COLO829 (cell line): ENCODE results near the gene EAF1.
"Not testable (repeated sequence)": the region's sequence is repeated elsewhere in the genome, so short reads cannot be mapped to it uniquely, and the experiment has no call there.

Experiments
- DNase-seq: peaks from one replicate; pipeline ENCODE4 v3.0.0; 2012; ENCODE audit warnings: low spot score

Gene EAF1

GRCh38 chr3:15452156-15452555, 24.8 kb downstream of the EAF1 start:
- DNase-seq = no peak

- no peak for DNase-seq
These were observed 25.6 kb downstream of the EAF1 start for GRCh38 chr3:15452961-15453360.

GRCh38 chr3:15453501-15453900, 26.1 kb downstream of the EAF1 start:
- DNase-seq = no peak

GRCh38 chr3:15453991-15454625, 26.7 kb downstream of the EAF1 start:
- DNase-seq = no peak

GRCh38 chr3:15454965-15455364, 27.6 kb downstream of the EAF1 start:
- DNase-seq = no peak

- DNase-seq = no peak
These were observed 28.4 kb downstream of the EAF1 start for GRCh38 chr3:15455756-15456155.

GRCh38 chr3:15456321-15456720, 28.9 kb downstream of the EAF1 start:
- no peak for DNase-seq

- DNase-seq = not testable (repeated sequence)
These were observed 29.5 kb downstream of the EAF1 start for GRCh38 chr3:15456915-15457314.

GRCh38 chr3:15458212-15458780, 30.9 kb downstream of the EAF1 start:
- no peak for DNase-seq

- DNase-seq = no peak
These were observed 33.6 kb downstream of the EAF1 start for GRCh38 chr3:15460891-15461531.

- no peak for DNase-seq
These were observed 35.1 kb downstream of the EAF1 start for GRCh38 chr3:15462451-15462850.

GRCh38 chr3:15465876-15466585, 38.6 kb downstream of the EAF1 start:
- DNase-seq = no peak

- no peak for DNase-seq
These were observed 40.1 kb downstream of the EAF1 start for GRCh38 chr3:15467227-15468181.

- DNase-seq = no peak
These were observed 42.9 kb downstream of the EAF1 start for GRCh38 chr3:15470261-15470660.

GRCh38 chr3:15470849-15471248, 43.5 kb downstream of the EAF1 start:
- no peak for DNase-seq

GRCh38 chr3:15471861-15472260, 44.5 kb downstream of the EAF1 start:
- no peak for DNase-seq

GRCh38 chr3:15475161-15475560, 47.8 kb downstream of the EAF1 start:
- no peak for DNase-seq

GRCh38 chr3:15476378-15476777, 49.0 kb downstream of the EAF1 start:
- DNase-seq = no peak

GRCh38 chr3:15477951-15478639, 50.7 kb downstream of the EAF1 start:
- DNase-seq = no peak

- DNase-seq = no peak
These were observed 51.2 kb downstream of the EAF1 start for GRCh38 chr3:15478640-15478979.
